ENCODE measurements around the gene TIMP2. TPM values are rescaled to one million over a fixed set of nuclear protein-coding genes. Genes with fewer than 3 reads are reported as not detected.
"Not testable (repeated sequence)": the region's sequence is repeated elsewhere in the genome, so short reads cannot be mapped to it uniquely, and the experiment has no call there.

Gene TIMP2
- polyA plus RNA-seq, 4 donors = 141 to 719 (median 191) TPM

DNA sequence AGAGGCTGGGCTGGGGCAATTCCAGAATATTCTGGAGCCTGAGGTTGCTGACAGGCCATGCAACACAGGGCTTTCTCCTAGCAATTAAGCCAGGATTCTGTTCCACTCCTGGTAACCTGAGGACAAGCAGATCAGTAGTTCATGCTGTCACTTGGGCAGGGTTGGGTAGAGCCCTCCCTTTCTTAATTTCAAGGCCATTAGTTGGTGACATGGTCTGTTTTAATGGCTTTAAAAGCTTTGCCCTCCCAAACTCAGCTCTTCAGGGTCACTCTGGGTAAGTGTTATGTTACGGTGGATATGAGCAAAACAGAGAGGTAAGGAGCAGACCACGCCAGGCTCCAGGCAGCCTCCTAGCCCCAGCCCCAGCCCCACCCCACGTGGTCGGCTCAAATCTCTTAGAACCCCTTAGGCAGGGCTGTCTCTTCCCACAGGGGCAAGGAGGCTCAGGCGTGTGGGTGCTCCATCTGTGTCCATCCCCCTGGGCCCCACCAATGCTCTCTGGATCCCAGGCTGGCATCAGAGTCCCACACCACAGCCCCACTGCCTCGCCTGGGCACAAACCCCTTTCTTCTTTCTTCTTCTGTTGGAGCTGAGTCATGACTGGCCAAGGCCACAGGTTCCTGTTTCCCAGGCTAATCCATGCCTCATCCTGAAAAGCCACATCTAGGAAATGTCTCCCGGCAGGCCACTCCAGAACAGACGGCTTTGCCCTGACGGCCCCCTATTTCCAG is 49.7 kb downstream of the TIMP2 start:
- peak in 1 of 4 donors; percentile 32 for DNase-seq (ENCODE audit: low read depth in 4 of 4, low spot score in 3 of 4)

DNA sequence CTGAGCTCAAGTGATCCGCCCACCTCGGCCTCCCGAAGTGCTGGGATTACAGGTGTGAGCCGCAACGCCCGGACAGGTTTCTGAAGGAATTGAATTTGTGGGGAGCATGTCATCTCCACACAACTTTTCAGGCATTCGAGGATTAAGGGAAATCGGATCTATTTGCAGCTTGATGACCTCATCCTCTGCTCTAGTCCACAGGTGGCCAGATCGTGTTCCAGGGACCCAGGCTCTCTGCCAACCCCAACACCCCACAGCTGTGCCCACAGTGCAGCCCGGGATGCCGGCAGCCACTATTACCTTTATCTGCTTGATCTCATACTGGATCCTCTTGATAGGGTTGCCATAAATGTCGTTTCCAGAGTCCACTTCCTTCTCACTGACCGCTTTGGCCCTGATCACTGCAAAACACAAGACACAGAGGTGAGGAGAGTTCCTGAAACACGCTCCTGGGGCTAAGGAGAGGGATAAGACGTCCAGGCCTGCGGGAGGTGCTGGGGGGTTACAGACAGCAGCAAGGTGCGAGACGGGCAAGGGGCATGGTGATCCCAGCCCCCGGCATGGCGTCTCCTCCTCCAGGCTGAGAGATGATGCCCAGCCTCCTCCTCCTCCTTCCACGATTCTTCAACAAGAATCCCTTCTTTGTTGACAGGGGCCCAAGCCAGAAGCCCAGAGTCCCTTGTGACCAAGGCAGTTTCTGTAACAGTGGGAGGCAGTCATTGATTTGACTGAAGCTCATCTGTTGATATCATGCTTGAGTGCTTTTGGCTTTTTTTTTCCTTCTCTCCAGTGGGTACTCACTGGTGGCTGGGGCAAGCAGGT is 51.5 kb downstream of the TIMP2 start:
- no peak for DNase-seq (ENCODE audit: low read depth in 4 of 4, low spot score in 3 of 4)

DNA sequence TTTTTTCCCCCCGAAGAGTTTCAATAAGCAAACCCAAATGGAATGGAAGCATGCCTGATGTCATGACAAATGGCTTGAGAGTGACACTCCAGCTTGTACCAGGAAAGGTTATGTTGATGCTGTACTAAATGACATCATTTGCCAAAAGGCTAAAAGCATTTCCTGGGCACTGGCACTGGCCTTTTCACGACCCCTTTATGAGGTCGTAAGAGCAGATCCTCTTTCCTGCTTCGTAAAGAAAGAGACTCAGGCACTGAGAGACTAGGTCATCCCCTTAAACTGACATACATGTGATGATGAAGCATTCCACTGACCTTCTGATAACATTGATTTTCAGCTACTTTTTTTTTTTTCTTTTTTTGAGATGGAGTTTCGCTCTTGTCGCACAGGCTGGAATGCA is 52.7 kb downstream of the TIMP2 start:
- DNase-seq (ENCODE audit: low read depth in 4 of 4, low spot score in 3 of 4) = no peak

DNA sequence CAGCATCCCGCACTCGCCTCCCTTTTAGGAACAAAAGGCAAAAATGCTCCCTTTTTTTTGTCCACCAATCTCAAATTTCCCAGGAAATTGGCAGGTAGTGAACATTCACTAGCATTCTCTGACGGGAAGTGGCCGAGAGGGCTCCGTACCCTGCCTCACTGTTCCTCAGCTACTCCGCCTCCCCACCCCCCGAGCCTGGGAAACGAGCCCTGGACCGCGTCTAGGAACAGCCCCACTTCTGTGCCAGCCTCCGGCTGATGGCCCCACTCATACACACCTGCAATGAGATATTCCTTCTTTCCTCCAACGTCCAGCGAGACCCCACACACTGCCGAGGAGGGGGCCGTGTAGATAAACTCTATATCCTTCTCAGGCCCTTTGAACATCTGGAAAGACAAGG is 54.6 kb downstream of the TIMP2 start:
- DNase-seq (ENCODE audit: low read depth in 4 of 4, low spot score in 3 of 4) = no peak

DNA sequence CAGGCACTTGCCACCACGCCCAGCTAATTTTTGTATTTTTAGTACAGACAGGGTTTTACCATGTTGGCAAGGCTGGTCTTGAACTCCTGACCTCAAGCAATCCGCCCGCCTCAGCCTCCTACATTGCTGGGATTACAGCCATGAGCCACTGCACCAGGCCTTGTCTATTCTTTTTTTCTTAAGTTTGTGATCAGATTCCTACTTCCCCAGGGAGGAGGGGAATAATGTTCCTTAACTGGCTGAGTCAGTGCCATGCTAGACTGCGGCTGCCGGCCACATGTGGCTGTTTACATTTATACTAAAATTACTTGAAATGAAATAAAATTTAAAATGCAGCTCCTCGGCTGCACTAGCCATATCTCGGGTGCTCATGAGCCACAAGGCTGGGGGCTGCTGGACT is 56.8 kb downstream of the TIMP2 start:
- no peak for DNase-seq (ENCODE audit: low read depth in 4 of 4, low spot score in 3 of 4)

DNA sequence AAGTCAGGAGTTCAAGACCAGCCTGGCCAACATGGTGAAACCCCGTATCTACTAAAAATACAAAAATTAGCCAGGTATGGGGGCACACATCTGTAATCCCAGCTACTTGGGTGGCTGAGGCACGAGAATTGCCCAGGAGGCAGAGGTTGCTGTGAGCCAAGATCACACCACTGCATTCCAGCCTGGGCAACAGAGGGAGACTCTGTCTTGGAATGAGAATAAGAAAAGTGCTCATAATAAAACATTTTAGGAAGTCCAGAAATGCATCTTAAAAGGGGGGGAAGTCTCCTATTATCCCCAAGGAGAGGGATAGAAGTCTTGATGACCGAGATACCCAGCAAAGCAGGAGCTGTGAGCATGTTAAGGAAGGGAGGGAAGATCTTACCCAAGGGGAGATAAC is 58.1 kb downstream of the TIMP2 start:
- not testable (repeated sequence) for DNase-seq (ENCODE audit: low read depth in 4 of 4, low spot score in 3 of 4)

DNA sequence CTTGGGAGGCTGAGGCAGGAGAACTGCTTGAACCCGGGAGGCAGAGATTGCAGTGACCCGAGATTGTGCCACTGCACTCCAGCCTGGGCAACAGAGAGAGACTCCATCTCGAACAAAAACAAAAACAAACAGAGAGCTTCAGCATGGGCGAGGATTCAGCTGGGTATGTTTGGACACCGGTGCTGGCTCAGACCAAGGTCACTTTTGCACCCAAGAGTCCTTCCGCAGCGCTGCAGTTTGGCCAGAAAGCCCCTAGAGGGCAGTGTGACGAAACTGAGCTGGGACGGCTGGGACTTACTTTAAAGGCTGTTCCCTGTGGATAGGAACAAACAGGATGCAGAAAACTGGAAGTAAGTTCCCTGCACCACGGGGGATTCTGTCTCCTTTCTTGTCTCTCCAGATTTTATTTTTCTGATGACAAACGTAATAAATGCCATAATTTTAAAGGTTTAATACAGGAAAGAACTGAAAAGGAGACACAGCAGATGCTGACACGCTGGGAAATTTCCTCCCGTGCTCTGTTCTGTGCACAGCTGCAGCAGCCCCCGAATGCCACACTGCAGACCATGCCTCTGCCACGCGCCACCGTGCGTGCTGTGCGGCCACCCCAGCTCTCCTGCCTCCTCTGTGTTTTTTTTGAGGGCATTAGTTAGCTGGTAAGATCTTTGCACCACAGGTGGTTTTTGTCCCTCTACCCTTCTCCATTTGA is 59.4 kb downstream of the TIMP2 start:
- DNase-seq (ENCODE audit: low read depth in 4 of 4, low spot score in 3 of 4) = peak in 3 of 4 donors; percentile 55 to 72 (median 56)

DNA sequence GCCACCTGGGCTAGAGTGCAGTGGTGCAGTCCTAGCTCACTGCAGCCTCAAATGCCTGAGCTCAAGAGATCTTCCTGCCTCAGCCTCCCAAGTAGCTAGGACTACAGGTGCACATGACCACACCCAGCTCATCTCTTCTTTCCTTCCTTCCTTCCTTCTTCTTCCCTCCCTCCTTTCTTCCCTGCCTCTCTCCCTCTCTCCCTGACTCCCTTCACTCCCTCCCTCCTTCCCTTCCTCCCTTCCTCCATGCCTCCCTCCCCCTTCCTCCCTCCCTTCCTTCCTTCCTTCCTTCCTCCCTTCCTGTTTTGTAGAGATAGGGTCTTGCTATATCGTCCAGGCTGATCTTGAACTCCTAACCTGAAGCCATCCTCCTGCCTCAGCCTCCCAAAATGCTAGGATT is 61.1 kb downstream of the TIMP2 start:
- DNase-seq (ENCODE audit: low read depth in 4 of 4, low spot score in 3 of 4) = no peak

DNA sequence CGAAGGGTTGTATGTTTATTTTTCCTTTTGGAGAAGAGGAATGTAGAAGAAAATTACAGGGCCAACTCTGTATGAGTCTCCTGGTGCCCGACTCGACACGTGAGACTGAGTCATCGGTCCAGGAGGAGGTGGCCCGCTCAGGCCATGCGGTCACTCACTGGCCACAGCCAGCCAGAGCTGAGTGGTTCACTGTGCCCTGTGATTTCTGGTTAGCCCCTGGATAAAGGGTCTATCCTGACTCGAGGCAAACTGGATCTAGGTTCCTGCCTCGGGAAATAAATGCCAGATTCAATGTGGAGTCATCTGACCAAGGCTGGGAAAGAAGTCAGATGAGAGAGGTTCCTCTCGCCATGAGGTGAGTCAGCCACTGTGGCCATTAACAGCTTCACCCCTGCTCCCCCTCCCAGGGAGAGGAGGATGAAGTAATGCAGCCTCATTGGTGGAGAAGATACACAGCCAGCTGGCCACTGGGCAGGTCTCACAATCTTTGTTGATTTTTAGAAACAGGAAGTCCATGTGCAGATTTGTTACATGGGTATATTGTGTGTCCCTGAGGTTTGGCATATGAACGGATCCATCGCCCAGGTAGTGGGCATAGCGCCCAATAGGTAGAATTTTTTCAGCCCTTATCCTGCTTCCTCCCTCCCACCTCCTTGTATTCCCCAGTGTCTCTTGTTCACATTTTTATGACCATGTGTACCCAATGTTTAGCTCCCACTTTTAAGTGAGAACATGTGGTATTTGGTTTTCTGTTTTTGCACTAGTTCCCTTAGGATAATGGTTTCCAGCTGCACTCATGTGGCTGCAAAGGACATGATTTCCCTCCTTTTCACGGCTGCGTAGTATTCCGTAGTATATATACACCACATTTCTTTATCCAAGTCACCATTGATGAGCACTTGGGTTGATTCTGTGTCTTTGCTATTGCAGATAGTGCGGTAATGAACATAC is 62.8 kb downstream of the TIMP2 start:
- no peak for DNase-seq (ENCODE audit: low read depth in 4 of 4, low spot score in 3 of 4)

DNA sequence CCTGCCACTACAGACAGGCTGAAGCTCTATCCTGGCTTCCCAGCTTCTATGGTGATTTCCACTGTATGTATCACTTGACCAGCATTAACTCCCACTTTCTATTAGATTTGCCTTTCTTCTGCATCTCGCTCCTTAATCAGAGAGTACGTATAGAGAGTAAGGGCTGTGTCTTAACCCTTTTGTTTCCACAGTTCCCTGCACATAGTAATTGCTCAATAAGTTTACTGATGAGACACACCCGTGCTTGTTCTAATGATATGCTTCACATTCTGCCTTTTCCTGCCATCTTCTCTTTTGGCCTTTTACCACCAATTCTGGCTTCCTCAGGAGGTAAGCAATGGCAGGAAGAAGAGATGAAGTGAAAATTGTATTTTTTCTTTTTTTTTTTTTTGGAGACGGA is 64.0 kb downstream of the TIMP2 start:
- no peak for DNase-seq (ENCODE audit: low read depth in 4 of 4, low spot score in 3 of 4)

DNA sequence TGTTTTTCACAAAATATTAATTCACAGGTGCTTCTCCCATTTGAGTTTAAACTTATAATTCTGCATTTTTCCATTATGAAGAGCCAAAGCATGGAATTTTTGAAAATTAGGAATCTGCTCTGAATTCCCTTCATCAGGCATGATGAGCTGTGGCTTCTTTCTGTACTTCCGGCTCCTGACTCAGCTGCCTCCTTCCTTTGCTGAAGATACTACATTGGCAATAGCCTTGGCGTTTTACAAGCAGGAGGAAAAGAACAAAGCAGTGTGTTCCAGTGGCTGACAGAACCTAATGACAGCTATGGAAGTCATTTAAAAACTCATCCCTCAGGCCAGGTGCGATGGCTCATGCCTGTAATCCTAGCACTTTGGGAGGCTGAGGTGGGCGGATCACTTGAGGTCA is 66.1 kb downstream of the TIMP2 start:
- no peak for DNase-seq (ENCODE audit: low read depth in 4 of 4, low spot score in 3 of 4)

DNA sequence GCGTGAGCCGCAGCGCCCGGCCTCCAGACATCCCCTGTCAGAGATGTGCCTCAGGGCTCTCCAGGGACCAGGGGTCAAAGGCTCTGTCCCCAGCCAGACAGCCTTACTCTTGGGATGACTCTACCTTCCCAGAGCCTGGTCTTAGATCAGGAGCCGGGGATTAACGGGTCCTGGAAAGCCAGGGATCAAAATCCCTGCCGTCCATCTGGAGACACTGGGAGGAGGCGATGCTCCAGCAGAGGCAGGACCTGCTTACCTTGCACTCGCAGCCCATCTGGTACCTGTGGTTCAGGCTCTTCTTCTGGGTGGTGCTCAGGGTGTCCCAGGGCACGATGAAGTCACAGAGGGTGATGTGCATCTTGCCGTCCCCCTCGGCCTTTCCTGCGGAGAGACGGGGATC is 67.9 kb downstream of the TIMP2 start:
- DNase-seq (ENCODE audit: low read depth in 4 of 4, low spot score in 3 of 4) = no peak

DNA sequence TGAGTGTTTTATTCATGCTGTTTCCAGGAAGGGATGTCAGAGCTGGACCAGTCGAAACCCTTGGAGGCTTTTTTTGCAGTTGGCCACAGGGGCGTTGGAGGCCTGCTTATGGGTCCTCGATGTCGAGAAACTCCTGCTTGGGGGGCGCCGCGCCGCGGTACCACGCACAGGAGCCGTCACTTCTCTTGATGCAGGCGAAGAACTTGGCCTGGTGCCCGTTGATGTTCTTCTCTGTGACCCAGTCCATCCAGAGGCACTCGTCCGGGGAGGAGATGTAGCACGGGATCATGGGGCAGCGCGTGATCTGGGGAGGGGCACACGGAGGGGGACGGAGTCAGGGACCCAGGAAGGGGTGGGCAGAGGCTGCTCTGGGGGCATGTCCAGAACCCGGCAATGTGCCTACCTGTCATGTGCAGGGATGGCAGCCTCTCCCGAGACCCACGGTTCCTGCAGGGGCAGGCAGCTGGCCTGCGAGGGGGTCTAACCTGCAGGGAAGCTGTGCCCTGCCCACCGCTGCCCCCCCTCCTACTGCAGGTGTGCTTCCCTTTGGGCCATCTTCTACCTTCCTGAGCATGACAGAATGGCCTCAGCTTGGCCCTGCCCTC is 69.5 kb downstream of the TIMP2 start:
- DNase-seq (ENCODE audit: low read depth in 4 of 4, low spot score in 3 of 4) = no peak

DNA sequence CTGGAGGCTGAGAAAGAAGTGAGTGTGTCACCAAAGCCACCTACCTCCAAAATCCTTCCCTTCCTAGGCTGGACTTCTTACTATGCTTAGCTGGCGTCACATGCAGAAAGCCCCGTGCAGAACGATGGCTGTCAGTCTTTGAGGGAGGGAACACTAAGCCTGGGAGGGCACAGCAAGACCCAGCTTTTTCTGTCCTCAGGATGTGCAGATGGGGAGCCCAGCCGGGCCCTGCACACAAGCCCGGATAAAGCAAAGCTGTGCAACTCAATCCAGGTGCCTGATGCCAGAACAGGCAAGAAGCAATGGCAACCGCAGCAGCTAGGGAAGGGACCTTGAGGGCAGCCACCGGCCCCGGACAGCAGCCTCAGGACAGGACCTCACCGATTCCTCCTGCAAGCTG is 70.7 kb downstream of the TIMP2 start:
- no peak for DNase-seq (ENCODE audit: low read depth in 4 of 4, low spot score in 3 of 4)

DNA sequence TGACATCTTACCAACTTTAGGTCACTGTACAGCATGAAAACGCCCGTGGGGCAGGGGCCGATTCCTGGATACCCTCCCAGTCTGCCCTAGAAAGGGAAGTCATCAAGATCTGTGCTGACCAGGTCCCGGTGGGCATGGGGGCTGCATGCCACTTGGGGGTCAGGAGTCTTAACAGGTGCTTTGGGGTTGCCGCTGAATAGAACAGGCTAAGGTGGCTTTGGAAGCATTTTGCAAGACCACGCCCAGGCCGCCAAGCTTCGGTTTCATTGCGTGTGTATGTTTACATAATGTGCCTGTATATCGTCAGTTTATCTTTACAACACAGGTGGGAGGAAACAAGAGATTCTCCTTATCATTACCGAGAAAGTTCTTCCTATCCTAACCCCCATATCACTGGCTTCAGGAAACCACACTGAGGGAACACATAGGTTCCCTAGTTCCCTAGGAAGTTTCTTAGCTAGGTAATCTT is 71.2 kb downstream of the TIMP2 start:
- DNase-seq (ENCODE audit: low read depth in 4 of 4, low spot score in 3 of 4) = no peak

DNA sequence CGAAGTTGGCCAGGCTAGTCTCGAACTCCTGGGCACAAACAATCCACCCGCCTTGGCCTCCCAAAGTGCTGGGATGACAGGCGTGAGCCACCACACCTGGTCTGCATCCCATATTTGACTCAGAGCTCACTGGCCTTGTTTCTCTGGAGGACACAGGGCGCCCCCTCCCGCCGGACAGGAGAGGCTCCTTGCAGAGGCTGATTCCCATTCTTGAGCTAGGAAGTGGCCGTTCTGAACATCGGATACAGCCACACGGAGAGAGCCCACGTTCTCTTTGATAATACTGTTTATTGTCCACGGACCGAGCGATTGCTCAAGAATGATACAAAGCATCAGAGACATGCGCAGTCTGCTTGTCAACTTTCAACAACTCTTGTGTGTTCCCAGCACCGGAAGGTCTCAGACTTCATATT is 72.5 kb downstream of the TIMP2 start:
- DNase-seq (ENCODE audit: low read depth in 4 of 4, low spot score in 3 of 4) = no peak

DNA sequence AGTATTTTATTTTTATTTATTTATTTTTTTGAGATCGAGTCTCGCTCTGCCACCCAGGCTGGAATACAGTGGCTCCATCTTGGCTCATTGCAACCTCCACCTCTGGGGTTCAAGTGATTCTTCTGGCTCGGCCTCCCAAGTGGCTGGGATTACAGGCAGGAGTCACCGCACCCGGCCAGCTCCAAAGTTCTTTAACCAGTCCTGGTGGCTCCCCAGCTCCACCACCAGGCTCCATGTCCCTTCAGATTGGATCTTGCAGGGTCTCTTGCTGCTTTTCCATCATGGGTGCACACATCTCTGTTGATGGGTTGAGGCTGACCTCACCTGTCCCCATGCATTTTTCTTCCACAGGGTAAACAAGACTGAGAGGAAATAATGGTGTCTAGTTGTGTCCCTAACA is 76.2 kb downstream of the TIMP2 start:
- no peak for DNase-seq (ENCODE audit: low read depth in 4 of 4, low spot score in 3 of 4)

DNA sequence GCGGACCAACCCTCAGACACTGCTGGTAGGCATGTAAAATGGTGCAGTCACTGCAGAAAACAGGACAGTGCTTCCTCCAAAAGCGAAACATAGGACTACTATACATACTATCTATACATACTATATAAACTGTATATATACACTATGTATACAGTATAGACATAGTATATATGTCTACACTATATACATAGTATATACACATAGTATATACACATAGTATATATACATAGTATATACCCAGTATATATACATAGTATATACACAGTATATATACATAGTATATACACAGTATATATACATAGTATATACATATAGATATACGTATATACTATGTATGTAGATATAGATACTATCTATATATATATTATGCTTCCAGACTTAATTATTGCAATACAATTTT is 78.1 kb downstream of the TIMP2 start:
- DNase-seq (ENCODE audit: low read depth in 4 of 4, low spot score in 3 of 4) = no peak

DNA sequence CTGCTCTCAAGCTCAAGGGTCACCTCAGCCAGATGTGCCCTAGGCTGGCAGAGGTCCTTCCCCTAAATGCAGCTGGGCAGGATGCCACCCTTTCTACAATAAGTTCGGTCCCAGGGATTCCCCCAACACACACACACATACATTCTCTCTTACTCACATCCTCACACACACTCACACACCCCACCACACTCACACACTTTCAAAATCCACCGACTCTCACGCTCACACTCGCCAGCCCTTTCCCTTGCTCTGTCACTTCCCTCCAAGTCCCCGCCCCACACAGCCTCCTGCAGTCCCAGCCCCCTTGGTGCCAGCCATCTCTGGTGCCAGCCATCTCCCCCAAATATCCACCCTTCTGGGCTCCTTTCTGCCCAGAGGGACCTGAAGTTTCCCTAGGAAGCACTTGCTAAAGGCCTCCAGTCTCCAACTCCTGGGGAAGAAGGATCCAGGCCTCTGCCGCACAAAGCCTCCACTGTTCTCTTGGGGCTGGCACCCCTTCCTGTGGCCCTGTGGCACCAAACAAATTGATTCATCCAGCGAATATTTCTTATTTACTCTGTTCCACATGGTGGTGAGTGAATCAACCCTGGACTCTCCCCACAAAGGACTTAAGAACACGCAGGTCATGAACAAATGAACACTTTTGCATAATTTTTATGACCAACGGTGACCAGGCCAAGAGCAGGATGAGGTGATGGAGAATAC is 80.7 kb downstream of the TIMP2 start:
- DNase-seq (ENCODE audit: low read depth in 4 of 4, low spot score in 3 of 4) = no peak
